ENCODE measurements around the gene RGS7.
"Not testable (repeated sequence)": the region's sequence is repeated elsewhere in the genome, so short reads cannot be mapped to it uniquely, and the experiment has no call there.

Gene RGS7

GRCh38 chr1:240967070-240967724 lies 389.8 kb downstream of the RGS7 start:
- no peak for DNase-seq

GRCh38 chr1:240965581-240966091 lies 391.4 kb downstream of the RGS7 start:
- no peak for DNase-seq

- DNase-seq, result no peak
Measured at GRCh38 chr1:240962086-240962485, 394.9 kb downstream of the RGS7 start.

GRCh38 chr1:240956424-240956823 lies 400.6 kb downstream of the RGS7 start:
- DNase-seq, result no peak

GRCh38 chr1:240956020-240956419 lies 401.0 kb downstream of the RGS7 start:
- no peak for DNase-seq

- DNase-seq, result no peak
Measured at GRCh38 chr1:240947438-240948224, 409.4 kb downstream of the RGS7 start.

GRCh38 chr1:240946926-240947325 lies 410.1 kb downstream of the RGS7 start:
- DNase-seq, result no peak

GRCh38 chr1:240942901-240943300 lies 414.1 kb downstream of the RGS7 start:
- DNase-seq, result no peak

GRCh38 chr1:240941701-240942370 lies 415.2 kb downstream of the RGS7 start:
- DNase-seq, result no peak

GRCh38 chr1:240936911-240937668 lies 419.9 kb downstream of the RGS7 start:
- no peak for DNase-seq

- DNase-seq, result no peak
Measured at GRCh38 chr1:240935920-240936319, 421.1 kb downstream of the RGS7 start.

GRCh38 chr1:240931031-240931430 lies 426.0 kb downstream of the RGS7 start:
- no peak for DNase-seq

GRCh38 chr1:240928265-240928664 lies 428.7 kb downstream of the RGS7 start:
- no peak for DNase-seq

GRCh38 chr1:240927821-240928220 lies 429.2 kb downstream of the RGS7 start:
- DNase-seq, result no peak

GRCh38 chr1:240925273-240925672 lies 431.7 kb downstream of the RGS7 start:
- no peak for DNase-seq

GRCh38 chr1:240917976-240918375 lies 439.0 kb downstream of the RGS7 start:
- DNase-seq, result no peak

GRCh38 chr1:240914506-240914905 lies 442.5 kb downstream of the RGS7 start:
- no peak for DNase-seq

GRCh38 chr1:240912821-240913220 lies 444.2 kb downstream of the RGS7 start:
- no peak for DNase-seq

- no peak for DNase-seq
Measured at GRCh38 chr1:240909701-240910457, 447.1 kb downstream of the RGS7 start.

GRCh38 chr1:240906477-240906876 lies 450.5 kb downstream of the RGS7 start:
- DNase-seq, result no peak

GRCh38 chr1:240905225-240905765 lies 451.7 kb downstream of the RGS7 start:
- no peak for DNase-seq

GRCh38 chr1:240895424-240895823 lies 461.6 kb downstream of the RGS7 start:
- DNase-seq, result not testable (repeated sequence)
